Dermis microvascular lymphatic vessel endothelial cell (primary cell): ENCODE data around the gene CHRM5. TPM values are rescaled to one million over a fixed set of nuclear protein-coding genes. Genes with fewer than 3 reads are reported as not detected.
"Not testable (repeated sequence)": the region's sequence is repeated elsewhere in the genome, so short reads cannot be mapped to it uniquely, and the experiment has no call there.

Source experiments
- DNase-seq, 2 donors: peaks; one replicate each; pipeline versions ENCODE4 v3.0.0 to v3.0.0-alpha.2; 2010; ENCODE audit warnings: low read depth in 2 of 2
- total RNA-seq: library from RNA; depleted of rRNA; stranded (reverse); fragments of >200 nt; gene quantifications from 2 replicates; pipeline ENCODE4 v1.2.1, GENCODE V29; 2014

The CHRM5 gene
- total RNA-seq, 1 donor from 2014 or later = under 0.01 TPM

DNA sequence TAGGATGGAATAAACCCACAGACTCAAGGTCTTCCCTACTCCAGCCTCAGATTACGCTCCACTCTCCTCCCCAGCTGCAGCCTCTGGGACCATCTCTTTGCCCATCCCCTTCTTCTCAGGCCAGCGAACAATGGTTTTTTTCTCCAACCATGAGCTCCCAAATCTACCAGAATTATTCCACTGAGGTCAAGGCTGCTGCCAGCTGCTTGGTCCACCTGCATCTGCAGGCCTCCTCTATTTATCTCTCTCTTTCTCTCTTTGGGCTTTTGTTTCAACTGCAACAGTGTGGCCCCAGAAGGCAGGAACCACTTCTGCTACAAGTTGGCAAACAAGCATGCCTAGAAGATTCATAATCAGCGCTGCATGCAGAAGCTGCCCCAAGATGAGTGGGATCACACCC, 19.1 kb downstream of the CHRM5 start:
- DNase-seq = no peak

DNA sequence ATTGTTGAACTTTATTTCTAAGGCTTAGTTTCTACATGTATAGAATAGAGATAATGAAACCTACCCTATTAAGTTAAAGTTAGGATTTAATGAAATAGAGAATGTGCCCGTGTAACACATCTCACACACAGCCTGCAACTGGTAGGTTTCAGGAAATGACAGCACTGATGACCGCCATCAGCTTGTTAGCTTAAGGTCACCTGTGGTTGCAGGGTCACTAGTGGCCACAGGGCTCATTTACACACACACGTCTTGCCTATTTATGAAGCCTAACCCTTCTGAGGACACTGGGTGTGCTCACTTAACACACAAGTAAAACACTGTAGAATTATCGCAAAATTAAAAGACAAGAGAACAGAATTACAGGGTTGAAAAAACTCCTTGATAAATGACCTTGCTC, 20.1 kb downstream of the CHRM5 start:
- peak in 1 of 2 donors; percentile 38 for DNase-seq

DNA sequence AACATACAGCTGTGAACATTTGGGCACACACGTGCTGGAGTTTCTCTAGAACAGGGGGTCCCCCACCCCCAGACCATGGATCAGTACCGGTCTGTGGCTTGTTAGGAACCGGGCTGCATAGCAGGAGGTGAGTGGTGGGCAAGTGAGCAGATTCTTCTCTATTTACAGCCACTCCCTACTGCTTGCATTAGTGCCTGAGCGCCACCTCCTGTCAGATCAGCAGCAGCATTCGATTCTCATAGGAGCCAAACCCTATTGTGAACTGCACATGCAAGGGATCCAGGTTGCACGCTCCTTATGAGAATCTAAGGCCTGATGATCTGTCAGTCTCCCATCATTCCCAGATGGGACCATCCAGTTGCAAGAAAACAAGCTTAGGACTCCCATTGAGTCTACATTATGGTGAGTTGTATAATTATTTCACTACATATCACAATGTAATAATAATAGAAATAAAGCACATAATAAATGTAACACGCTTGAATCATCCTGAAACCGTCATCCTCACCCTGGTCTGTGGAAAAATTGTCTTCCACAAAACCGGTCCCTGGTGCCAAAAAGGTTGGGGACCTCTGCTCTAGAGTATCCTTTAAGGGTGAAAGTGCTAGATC, 25.8 kb downstream of the CHRM5 start:
- peak; percentile 45 to 52 for DNase-seq

DNA sequence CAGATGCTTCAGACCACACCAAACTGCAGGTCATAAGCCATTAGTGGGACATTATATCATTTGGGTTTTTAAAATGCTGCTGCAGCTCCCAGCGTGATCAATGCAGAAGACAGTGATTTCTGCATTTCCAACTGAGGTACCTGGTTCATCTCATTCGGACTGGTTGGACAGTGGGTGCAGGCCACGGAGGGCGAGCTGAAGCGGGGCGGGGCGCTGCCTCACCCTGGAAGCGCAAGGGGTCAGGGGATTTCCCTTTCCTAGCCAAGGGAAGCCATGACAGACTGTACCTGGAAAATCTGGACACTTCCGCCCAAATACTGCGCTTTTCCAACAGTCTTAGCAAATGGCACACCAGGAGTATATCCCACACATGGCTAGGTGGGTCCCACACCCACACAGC, 27.4 kb downstream of the CHRM5 start:
- DNase-seq = not testable (repeated sequence)

DNA sequence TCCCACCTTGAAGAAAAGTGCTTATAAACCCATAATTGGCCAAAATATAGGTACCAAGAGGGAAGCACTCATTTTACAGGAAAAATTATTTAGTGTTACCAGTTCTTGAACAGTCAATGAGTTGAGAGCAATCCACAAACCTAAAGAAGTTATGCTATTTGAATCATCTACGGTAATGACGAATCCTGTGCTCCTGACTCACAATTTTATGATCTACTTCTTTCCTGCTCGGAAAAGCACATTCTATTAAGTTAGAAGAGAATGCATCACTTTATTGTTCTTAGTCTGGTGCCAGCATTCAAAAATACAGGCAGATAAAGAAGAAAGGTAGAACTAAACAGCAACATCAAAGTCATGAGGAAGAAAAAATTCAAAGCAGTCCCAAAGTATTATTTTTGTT, 33.2 kb downstream of the CHRM5 start:
- peak; percentile 58 to 75 for DNase-seq

DNA sequence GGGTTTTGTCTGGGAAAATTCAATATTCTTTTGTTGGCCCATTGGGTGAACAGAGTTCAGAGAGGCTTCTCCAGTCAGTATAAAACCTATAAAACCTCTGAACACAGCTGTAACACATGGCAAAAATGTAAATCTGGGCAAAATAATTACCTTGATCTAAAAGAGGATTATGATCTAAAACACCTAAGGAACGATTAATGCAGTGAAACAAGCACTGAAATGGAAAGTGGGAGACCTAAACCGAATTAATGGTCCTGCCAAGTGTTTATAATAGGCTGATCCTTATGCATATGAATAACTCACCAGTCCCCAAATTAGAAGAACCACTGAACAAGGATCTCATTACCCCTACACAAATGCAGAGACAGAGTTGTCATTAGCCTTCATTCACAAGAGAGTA, 38.1 kb downstream of the CHRM5 start:
- no peak for DNase-seq

DNA sequence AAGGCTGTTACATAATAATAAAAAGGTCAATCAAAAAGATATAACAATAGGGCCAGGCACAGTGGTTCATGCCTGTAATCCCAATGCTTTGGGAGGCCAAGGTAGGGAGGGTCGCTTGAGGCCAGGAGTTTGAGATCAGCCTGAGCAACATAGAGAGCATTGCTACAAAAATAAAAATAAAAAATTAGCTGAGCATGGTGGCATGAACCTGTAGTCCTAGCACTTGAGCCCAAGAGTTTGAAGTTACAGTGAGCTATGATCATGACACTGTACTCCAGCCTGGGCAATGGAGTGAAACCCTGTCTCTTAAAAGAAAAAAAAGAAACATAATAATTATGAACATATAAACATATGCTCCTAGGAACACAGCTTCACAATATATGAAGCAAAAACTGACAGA, 41.4 kb downstream of the CHRM5 start:
- DNase-seq = no peak

DNA sequence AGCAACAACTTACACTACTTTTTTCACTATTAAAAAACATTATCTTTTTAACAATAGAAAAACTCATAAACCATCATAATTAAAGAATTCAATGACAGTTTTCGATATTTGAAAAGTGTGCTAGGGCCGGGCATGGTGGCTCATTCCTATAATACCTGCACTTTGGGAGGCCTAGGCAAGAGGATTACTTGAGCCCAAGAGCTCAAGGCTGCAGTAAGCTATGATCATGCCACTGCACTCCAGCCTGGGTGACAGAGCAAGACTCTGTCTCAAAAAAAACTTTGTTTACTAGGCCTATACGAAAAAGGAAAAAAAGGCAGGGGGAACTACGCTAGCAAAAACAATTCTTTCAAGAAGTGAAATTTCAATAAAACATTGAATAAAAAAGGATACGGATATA, 42.6 kb downstream of the CHRM5 start:
- DNase-seq = no peak

DNA sequence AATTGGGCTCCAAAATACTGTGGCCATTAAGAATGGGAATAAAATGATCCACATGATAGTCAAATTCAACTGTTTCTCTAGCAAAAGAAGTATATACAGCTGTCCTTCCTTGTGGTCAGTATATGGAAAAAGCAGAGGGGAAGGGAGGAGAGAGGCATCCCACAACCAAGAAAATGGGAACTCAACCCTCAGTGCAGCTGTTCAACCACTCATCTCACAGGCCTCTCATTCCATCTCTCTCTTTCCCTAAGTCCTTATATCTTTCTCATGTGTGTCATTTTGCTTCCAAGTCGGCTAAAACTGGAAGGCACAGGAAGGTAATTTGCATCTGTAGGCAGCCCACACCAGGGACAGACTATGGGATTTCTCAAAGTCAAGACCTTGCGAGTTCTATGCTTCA, 43.2 kb downstream of the CHRM5 start:
- DNase-seq = no peak

DNA sequence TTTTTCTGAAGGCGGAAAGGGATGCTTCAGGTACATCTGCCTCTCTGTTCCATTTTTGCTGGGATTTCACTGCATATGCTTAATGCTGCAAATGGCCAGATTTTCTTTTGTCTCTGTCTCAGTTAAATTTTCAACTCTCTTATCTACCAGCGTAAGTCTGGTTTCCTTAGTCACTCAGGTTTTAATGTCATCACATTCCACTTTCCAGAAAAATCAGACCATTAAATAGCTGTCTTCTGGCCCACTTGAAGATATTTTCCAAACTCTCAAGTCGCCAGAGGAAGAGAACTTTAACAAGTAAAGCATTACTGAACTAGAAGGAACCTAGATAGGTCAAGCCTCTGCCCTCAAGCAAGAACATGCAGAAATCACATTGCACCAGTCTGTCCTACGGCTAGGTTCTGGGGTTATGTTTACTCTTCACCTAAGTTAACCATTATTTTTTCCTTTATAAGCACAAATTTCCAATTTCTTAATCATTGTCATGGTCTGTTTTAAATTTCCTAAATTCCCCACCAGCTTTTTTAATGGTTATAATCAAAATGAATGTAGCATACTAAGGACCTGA, 44.2 kb downstream of the CHRM5 start:
- no peak for DNase-seq

DNA sequence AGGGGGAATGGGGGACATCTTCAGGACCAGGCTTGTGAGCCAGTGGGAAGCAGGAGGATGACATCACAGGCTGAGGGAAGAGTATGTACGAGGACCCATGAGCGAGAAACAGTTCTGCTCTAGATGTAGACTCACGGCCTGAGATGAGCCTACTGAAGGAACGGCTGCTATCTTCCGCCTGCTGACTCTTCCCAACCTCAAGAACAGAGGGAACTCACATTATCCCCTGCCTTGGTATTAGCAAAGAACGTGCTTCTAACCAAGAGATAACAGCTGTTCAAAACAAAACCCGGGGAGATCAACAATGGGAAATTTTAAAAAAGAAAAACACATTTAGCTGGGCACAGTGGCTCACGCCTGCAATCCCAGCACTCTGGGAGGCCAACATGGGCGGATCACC, 45.4 kb downstream of the CHRM5 start:
- no peak for DNase-seq

DNA sequence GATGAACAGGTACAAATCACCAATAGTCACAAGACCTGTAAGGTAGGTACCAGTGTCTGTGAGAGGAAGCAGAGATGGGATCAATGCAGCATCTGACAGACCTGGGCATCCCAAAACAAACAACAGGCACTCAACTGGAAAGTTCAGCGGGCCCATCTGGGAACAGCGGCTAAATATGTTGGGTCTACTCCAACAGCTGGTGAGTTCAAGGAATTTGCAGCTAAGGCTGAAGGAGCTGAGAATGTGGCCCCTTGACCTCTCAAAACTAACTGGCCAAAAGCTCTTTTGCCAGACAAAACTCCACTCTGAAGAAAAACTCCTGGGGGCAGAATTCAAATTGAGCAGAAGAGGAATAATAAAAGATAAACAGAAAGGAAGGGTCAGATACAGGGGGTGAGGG, 46.3 kb downstream of the CHRM5 start:
- DNase-seq = no peak

DNA sequence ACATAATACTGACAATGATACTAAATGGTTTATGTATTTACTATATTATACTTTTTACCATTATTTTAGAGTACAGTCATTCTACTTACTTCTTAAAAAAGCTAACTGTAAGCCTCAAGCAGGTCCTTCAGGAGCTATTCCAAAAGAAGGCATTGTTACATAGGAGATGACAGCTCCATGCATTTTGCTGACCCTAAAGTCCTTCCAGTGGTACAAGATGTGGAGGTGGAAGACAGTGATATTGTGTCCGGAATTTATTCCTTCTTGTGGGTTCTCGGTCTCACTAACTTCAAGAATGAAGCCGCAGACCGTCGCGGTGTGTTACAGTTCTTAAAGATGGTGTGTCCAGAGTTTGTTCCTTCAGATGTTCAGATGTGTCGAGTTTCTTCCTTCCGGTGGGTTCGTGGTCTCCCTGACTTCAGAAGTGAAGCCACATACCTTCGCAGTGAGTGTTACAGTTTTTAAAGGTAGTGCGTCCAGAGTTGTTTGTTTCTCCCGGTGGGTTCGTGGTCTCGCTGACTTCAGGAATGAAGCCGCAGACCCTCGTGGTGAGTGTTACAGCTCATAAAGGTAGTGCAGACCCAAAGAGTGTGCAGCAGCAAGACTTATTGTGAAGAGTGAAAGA, 49.8 kb downstream of the CHRM5 start:
- DNase-seq = no peak

DNA sequence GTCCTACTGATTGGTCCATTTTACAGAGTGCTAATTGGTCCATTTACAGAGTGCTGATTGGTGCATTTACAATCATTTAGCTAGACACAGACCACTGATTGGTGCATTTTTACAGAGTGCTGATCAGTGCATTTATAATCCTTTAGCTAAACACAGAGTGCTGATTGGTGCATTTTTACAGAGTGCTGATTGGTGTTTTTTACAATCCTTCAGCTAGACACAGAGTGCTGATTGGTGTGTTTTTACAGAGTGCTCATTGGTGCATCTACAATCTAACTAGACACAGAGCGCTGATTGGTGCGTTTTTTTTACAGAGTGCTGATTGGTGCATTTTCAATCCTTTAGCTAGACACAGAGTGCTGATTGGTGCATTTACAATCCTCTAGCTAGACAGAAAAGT, 50.4 kb downstream of the CHRM5 start:
- not testable (repeated sequence) for DNase-seq

DNA sequence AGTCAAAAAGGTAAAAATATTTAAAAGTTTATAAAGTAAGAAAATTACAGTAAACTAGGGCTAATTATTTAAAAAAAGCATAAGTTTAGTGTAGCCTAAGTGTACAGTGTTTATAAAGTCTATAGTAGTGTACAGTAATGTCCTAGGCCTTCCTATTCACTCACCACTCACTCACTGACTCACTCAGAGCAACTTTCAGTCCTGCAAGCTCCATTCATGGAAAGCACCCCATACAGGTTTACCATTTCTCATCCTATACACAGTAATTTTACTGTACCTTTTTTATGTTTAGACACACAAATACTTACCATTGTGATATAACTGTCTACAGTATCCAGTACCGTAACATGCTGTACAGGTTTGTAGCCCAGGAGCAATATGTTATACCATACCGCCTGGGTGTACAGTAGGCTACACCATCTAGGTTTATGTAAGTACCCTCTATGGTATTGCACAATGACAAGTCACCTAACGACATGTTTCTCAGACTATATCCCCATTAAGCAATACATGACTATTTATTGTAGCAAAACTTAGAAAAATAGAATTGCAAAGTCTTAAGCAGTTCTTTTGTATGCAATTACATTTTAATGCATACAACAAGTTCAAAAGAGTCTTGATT, 51.2 kb downstream of the CHRM5 start:
- no peak for DNase-seq

DNA sequence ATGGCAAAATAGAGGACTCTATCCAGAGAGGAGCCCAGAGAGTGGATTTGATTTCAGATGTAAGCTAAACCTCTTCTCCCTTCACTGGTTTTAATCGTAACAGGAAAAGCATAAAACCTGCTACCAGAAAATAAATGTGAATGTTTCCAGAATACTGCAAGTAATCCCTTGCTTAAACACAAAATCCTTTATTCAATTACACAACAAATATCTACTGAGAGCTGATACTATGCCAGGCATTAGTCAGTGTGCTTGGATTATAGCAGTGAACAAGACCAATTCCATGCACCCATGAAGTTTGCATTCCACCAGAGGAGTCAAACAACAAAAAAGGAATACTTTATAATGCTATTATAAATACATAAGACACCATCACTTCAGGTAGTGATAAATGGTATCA, 55.6 kb downstream of the CHRM5 start:
- DNase-seq = no peak

DNA sequence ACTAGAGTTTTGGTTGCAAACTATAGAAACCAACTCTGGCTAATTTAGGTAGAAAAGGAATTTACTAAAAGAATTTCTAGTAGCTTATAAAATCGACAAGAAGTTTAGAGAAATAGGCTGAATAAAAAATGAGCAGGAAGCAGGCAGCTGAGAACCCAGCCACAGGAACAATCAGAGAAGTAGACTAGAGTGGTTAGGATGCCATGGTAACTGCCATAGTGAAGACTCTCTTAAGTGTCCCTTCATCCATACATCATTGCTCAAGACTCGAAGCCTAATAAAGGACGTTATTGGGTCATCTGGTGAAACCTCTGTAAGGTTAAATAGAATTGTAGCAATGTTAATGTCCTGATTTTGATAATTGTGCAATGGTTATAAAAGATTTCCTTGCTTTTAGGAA, 57.0 kb downstream of the CHRM5 start:
- no peak for DNase-seq

DNA sequence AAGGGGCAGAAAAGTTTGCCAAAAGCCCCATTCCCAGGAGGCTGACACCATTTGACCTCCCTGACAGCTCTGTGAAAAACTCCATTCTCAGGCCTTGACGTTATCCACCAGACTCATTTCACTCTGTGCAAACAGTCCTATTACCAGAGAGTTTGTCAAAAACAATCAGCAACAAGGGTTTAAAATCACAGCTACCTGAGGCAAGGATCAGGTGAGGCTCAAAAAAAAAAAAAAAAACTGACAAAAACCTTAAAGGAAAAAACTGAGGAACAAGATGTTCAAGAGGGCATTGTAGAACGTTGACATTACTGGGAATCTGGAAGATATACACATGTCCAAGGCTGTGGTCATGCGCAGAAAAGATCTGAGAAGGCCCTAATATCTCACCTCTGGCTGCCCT, 59.3 kb downstream of the CHRM5 start:
- DNase-seq = no peak

DNA sequence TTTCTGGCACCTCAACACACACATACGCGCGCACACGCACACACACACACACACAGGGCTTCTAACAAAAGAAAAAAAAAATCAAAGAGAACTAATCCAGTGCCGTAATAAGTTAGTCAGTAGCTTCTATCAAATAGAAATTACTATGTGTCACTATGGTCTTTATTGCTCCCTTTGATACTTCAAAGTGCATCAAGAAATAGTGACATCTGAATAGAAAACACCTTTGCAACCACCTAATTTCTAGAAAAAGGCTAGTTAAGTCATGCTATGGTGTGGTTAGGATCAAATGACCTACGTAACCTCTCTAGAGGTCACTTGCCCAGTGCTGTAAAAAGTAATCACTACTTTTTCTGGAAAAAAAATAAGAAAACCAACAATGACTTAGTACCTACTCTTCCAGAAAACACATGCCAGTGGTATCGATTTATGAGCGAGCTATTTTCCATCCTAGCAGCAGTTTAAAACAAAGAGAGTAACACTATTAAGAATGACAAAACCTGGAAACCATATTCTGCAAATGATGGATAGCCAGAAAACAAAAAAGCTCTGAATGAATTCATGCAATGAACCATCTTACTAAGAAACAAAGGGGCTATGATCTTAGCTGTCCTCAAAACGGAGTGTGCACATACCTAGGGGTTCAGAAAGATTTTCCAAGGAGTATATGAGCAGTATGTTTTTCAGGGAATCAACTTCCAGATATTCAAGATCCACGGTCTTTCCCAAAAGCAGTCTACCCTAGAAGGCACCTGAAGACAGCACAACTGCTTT, 63.9 kb downstream of the CHRM5 start:
- no peak for DNase-seq

DNA sequence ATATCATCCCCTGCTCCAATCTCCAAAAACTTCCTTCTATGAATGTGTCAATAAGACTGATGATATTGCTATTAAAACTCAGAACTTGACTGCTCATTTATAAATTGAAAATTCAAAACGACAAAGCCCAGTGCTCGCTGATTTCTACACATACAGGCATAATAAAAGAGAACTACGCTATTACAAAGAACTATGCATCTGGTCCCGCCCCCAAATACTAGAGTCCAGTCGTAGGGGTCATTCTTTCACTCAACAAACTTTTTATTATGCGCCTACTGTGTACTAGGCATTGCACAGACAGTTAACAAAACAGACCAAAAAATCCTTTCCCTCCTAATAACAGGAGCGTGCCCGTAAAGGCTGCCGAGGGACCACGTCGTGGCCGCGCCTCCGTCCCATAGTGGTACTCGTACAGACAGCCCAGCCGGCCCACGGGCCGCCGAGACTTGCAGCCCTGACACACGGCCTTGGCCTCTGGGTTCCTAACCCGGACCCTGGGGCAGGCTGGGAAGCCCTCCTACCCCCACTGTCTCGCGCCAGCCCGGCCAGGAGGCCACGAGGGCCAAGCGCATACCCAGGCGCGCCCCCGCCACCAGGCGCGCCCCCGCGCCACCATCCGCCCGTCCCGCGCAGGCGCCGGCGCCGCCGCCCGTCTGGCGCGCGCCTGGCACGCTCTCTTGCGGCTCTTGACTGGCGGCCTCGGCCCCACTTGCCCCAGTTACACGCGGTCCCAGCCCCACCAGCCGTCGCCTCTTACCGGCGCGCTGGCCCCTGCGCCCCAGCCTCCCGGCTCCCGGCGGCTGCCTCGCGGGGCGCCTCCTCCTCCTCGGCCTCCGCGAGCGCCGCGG, 70.0 kb downstream of the CHRM5 start:
- peak; percentile 30 to 84 for DNase-seq
